ENCODE measurements around the gene TGFA. TPM values are rescaled to one million over a fixed set of nuclear protein-coding genes. Genes with fewer than 3 reads are reported as not detected.

Gene TGFA
- total RNA-seq, 1 donor = not detected

DNA sequence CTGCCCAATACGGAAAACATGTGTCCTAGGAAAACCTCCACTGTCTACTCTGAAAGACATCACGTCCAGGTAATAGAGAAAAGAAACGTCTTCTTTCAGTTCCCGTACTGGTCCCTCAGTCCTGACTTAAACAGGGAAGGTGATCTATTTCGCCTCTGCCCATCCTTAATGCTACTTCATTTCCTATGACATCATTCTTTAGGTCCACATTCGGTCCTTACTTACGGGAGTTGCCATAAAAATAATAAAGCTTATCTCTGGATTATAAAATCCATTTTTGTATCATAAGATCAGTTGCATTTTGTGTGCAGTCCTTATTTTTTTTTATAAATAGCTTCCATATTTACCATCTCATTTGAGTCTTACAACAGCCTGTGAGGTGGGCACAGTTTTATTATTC is 3.7 kb downstream of the TGFA start:
- Histone ChIP-seq H2AFZ (ENCODE audit: low read length) (no peak overlapping the region), H3K79me2 (ENCODE audit: insufficient read depth, low read length) (no peaks in the 10 kb centered on the region), H3K36me3 (ENCODE audit: insufficient read depth, low read length) (no peaks in the 10 kb centered on the region), H3K4me3 (ENCODE audit: insufficient read depth, low read length) (no peak overlapping the region), H3K27ac (ENCODE audit: low read depth, low read length) (no peak overlapping the region), H3K4me2 (ENCODE audit: insufficient read depth, low read length) (no peak overlapping the region), H4K20me1 (ENCODE audit: insufficient read depth, low read length) (no peaks in the 10 kb centered on the region), H3K27me3 (ENCODE audit: insufficient read depth, low read length) (peaks cover 49% of the 10 kb centered on the region), H3K4me1 (ENCODE audit: insufficient read depth, low read length) (peaks cover 8% of the 10 kb centered on the region), H3K9me3 (ENCODE audit: low read depth, low read length) (no peaks in the 10 kb centered on the region)
- TF ChIP-seq, protein P1, sequence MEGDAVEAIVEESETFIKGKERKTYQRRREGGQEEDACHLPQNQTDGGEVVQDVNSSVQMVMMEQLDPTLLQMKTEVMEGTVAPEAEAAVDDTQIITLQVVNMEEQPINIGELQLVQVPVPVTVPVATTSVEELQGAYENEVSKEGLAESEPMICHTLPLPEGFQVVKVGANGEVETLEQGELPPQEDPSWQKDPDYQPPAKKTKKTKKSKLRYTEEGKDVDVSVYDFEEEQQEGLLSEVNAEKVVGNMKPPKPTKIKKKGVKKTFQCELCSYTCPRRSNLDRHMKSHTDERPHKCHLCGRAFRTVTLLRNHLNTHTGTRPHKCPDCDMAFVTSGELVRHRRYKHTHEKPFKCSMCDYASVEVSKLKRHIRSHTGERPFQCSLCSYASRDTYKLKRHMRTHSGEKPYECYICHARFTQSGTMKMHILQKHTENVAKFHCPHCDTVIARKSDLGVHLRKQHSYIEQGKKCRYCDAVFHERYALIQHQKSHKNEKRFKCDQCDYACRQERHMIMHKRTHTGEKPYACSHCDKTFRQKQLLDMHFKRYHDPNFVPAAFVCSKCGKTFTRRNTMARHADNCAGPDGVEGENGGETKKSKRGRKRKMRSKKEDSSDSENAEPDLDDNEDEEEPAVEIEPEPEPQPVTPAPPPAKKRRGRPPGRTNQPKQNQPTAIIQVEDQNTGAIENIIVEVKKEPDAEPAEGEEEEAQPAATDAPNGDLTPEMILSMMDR (IDR thresholded peaks at IDR 0.05; ENCODE audit: extremely low read depth, low read depth, low read length) = no peak
- no peak for DNase-seq (ENCODE audit: insufficient read length, low spot score, missing footprints)

- Histone ChIP-seq H3K9me3 (ENCODE audit: low read depth, low read length) (no peaks in the 10 kb centered on the region), H3K27me3 (ENCODE audit: insufficient read depth, low read length) (peaks cover 42% of the 10 kb centered on the region), H2AFZ (ENCODE audit: low read length) (no peak overlapping the region), H3K4me2 (ENCODE audit: insufficient read depth, low read length) (no peak overlapping the region), H4K20me1 (ENCODE audit: insufficient read depth, low read length) (no peaks in the 10 kb centered on the region), H3K4me3 (ENCODE audit: insufficient read depth, low read length) (no peak overlapping the region), H3K4me1 (ENCODE audit: insufficient read depth, low read length) (peaks cover 5% of the 10 kb centered on the region), H3K79me2 (ENCODE audit: insufficient read depth, low read length) (no peaks in the 10 kb centered on the region), H3K36me3 (ENCODE audit: insufficient read depth, low read length) (no peaks in the 10 kb centered on the region), H3K27ac (ENCODE audit: low read depth, low read length) (no peak overlapping the region)
- DNase-seq (ENCODE audit: insufficient read length, low spot score, missing footprints) = no peak
- TF ChIP-seq, protein P1 (IDR thresholded peaks at IDR 0.05; ENCODE audit: extremely low read depth, low read depth, low read length) = no peak
Observed at GRCh38 chr2:70549064-70549710, 4.4 kb downstream of the TGFA start.

GRCh38 chr2:70548233-70548632 is 5.4 kb downstream of the TGFA start:
- TF ChIP-seq, protein P1 (IDR thresholded peaks at IDR 0.05; ENCODE audit: extremely low read depth, low read depth, low read length) = no peak
- no peak overlapping the region for H3K27ac ChIP-seq (ENCODE audit: low read depth, low read length)
- H3K79me2 ChIP-seq (ENCODE audit: insufficient read depth, low read length) = no peaks in the 10 kb centered on the region
- no peak overlapping the region for H2AFZ ChIP-seq (ENCODE audit: low read length)
- H3K27me3 ChIP-seq (ENCODE audit: insufficient read depth, low read length) = peaks cover 36% of the 10 kb centered on the region
- H3K4me1 ChIP-seq (ENCODE audit: insufficient read depth, low read length) = peaks cover 2% of the 10 kb centered on the region
- H3K36me3 ChIP-seq (ENCODE audit: insufficient read depth, low read length) = no peaks in the 10 kb centered on the region
- H4K20me1 ChIP-seq (ENCODE audit: insufficient read depth, low read length) = no peaks in the 10 kb centered on the region
- no peak overlapping the region for H3K4me2 ChIP-seq (ENCODE audit: insufficient read depth, low read length)
- no peaks in the 10 kb centered on the region for H3K9me3 ChIP-seq (ENCODE audit: low read depth, low read length)
- no peak for DNase-seq (ENCODE audit: insufficient read length, low spot score, missing footprints)
- H3K4me3 ChIP-seq (ENCODE audit: insufficient read depth, low read length) = no peak overlapping the region

- Histone ChIP-seq H2AFZ (ENCODE audit: low read length) (no peak overlapping the region), H3K27me3 (ENCODE audit: insufficient read depth, low read length) (peaks cover 26% of the 10 kb centered on the region), H4K20me1 (ENCODE audit: insufficient read depth, low read length) (no peaks in the 10 kb centered on the region), H3K4me3 (ENCODE audit: insufficient read depth, low read length) (no peak overlapping the region), H3K36me3 (ENCODE audit: insufficient read depth, low read length) (no peaks in the 10 kb centered on the region), H3K9me3 (ENCODE audit: low read depth, low read length) (no peaks in the 10 kb centered on the region), H3K27ac (ENCODE audit: low read depth, low read length) (no peak overlapping the region), H3K4me1 (ENCODE audit: insufficient read depth, low read length) (no peaks in the 10 kb centered on the region), H3K79me2 (ENCODE audit: insufficient read depth, low read length) (no peaks in the 10 kb centered on the region), H3K4me2 (ENCODE audit: insufficient read depth, low read length) (no peak overlapping the region)
- DNase-seq (ENCODE audit: insufficient read length, low spot score, missing footprints) = no peak
- TF ChIP-seq, protein P1 (IDR thresholded peaks at IDR 0.05; ENCODE audit: extremely low read depth, low read depth, low read length) = no peak
Observed at GRCh38 chr2:70546885-70547284, 6.7 kb downstream of the TGFA start.
